SW 1271 (cell line): ENCODE measurements around the gene SNTN.
"Not testable (repeated sequence)": the region's sequence is repeated elsewhere in the genome, so short reads cannot be mapped to it uniquely, and the experiment has no call there.

Source experiments
- DNase-seq, 2 experiments: peaks; one replicate each; lab custom pipeline; 2025; lab: John Stamatoyannopoulos, UW

SNTN gene

DNA sequence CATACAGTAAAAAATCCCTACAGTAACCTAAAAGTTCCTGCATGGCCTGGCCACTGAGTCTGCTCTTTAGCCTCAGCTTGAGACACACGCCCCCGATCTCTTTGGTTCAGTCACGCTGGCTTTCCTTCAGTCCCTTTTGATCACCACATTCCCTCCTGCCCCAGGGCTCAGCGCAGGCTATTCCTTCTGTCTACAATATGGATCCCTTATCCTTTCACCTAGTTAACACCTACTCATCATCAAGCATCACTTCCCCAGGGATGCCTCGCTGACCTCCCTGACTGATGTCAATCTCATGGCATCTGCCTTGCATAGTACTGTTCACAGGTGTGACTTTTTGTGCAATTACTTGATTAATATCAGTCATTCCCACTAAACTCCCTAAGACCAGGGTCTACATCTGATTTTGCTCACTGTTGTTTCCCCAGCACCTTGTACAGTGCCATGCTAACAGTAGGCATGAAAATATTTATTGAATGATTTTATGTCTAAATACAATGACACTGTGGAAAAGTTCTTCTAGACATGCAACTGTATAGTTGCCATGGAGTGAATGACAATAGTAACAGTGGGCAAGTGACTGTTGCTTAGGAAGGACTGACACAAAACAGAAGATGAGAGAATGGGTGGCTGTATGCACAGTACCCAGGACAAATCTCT, at the start of gene SNTN:
Gene SNTN (plus strand): TSS at position 610 of the 660 bp plus-strand sequence. CDS start 13 bp downstream, at position 623.
- no peak for DNase-seq

DNA sequence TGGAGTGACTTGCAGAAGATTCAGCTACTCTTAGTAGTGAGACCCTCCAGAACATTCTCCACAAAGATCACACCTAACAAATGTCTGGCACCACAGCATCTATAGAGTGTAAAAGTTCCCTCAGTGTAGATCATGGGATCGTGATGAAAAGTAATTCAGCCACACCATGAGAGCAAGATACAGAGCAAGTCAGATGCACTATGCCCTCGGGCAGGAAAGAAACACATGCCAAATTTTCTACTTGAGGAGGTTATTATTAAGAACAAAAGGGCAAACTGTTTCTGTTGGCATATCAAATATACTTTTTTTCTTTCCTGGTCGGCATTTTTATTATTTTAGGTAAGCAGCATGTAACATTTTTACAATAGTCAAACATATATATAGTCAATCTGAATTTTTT, 44.8 kb upstream of the SNTN start:
- no peak for DNase-seq

DNA sequence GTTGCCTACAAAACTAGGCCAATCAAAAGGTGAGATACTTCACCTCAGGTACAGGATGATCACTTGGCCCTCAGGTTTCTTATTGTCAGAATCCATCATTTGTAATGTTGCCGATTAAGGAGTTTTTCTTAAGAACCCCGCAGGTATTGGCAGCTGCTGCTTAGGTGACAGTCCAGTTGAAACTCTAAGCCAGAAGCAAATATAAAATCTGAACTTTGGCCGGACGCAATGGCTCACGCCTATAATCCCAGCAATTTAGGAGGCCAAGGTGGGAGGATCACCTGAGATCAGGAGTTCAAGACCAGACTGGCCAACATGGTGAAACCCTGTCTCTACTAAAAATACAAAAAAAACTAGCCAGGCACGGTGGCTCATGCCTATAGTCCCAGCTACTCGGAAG, 43.1 kb upstream of the SNTN start:
- no peak for DNase-seq

DNA sequence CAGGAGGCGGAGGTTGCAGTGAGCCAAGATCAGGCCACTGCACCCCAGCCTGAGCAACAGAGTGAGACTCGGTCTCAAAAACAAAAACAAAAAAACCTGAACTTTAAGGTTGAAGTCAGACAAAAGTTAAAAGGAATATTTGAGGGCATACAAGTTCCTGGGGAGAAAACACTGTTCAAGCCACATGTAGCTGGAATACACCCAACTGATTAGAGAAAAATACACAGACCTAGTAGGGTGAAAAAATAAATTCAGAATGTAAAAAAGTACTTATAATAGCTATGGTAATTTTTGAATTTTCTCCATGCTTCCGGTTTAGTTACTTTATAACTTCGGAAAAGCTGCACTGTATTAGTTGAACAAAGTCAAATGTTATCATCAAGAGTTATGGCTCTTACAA, 42.6 kb upstream of the SNTN start:
- DNase-seq, result no peak

DNA sequence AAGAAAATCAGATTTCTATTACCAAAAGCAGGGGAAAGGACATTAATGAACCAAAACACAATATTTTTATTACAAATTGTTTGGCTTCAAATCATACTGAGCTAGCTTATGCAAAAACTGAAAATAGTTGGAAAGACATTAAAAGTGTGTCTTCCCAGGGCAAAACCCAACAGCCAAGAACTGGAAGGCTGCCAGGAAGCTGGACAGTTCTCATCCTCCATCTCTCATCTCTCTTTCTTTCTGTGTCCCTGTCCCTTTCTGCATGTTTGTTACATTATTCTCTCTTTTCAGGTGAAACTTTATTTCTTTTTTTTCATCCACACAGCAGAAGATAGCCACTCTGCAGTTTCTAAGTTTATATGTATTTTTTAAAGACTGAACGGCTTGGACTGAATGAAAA, 41.1 kb upstream of the SNTN start:
- no peak for DNase-seq

GRCh38 chr3:63613561-63613960, 38.9 kb upstream of the SNTN start:
- no peak for DNase-seq

DNA sequence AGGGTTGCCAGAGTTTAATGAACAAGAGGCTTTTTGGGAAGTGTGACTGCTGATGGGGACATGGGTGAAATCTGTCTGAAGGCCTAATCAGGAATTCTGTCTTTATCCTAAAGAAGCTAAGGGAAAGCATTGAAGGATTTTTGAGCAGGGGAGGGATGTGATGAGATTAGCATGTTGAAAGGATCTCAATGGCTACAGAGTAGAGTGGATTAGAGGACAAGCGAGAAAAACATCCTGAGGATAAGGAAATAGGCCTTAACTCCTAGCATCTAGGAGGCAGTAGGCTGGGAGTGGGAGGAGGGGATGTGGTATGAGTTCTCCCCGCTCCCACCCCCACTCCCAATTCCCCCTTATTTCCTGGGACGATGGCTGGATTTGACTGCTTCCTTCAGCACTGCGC, 35.1 kb upstream of the SNTN start:
- DNase-seq, result no peak

DNA sequence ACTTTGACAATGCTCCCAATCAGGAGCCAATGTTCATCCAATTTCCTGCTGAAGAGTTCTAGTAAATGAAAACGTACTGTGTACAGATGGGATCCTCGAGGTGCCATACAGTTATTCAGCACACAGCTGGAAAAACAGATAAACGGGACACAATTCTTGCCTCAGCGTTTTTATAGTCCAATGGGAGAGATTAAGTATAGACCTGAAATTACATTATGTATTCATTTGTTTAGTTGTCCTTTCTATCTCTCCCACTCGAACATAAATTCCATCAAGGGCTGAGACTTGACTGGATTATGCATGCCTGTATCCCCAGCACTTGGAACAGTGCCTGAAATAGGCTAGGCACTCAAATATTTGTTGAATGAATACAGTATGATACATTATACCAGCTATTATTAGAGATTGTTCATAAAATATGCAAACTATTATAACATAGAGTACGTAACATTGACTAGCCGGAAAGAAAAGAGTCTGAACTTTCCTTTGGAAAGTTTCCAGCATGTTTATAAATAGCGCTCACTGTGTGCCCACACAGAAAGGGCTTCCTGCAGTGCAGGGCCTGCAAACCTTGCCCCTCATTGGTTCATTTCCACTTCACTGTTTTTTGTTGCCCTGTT, 27.4 kb upstream of the SNTN start:
- no peak for DNase-seq

GRCh38 chr3:63631670-63632069, 20.8 kb upstream of the SNTN start:
- no peak for DNase-seq

DNA sequence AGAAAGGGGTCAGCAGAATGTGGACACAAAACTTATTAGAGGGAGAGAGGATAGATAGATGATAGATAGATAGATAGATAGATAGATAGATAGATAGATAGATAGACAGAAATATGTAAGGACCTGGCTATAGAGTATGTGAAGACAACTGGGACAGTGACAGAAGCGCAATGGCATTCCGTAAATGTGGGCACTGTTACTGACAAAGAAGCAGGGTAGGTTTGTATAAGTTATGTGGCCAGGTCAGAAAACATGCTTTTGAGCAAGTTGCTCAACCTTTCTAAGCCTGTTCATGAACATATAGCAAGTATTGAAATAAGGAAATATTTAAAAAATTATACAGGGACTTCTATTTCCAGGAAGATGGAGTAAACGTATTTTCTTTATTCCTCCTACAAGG, 17.3 kb upstream of the SNTN start:
- no peak for DNase-seq

DNA sequence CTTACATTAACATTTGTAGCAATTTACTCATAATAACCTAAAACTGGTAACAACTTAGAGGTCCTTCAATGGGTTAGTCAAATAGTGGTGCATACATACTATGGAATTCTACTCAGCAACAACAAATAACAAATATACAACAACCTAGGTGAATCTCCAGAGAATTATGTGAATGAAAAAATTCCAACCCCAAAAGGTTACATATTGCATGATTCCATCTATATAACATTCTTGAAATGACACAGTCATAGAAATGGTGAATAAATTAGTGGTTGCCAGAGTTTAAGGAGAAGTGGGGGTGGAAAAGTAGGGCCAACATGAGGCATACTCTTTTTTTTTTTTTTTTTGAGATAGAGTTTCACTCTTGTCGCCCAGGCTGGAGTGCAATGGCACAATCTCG, 12.7 kb upstream of the SNTN start:
- DNase-seq, result no peak

- no peak for DNase-seq
Observed at GRCh38 chr3:63642488-63642887, 10.0 kb upstream of the SNTN start.

- no peak for DNase-seq
Observed at GRCh38 chr3:63644212-63644797, 8.2 kb upstream of the SNTN start.

GRCh38 chr3:63644928-63645781, 7.3 kb upstream of the SNTN start:
- DNase-seq, result not testable (repeated sequence)

- no peak for DNase-seq
Observed at GRCh38 chr3:63654211-63654610, 1.7 kb downstream of the SNTN start.

DNA sequence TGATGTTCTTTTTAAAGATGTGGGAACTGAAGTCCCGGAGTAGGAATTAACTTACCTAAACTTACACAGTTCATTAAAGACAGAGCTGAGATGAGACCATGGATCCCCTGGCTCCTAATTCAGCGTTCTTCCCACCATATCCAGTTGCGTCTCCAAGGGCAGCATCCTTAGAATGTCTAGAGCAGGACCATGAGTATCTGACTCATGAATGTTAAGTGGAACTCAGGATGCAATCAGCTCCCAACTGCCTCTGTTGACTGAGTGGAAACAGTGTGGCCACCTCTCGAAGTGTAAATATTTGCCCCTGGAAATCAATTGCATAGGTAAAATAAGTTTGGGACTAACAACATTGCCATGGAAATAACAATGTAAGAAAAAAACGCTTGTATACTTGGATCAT, 2.5 kb downstream of the SNTN start:
- DNase-seq, result no peak

DNA sequence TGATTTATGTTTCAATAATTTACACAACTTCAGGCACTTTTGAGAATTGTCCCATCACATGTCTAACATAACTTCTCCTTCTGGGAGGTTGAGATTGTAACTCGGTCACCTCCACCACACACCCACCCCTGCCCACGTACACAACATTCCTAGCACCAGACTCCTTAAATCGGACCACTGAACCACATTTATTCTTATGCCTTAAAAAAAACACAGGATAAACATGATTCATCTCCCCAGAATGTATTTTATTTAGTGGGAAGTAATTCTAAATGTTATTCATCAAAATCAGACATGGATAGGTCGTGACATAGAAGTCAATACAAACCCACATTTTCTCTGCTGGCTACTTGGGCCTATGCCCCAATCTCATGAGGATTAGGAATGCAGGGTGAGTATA, 3.0 kb downstream of the SNTN start:
- no peak for DNase-seq

- DNase-seq, result no peak
Observed at GRCh38 chr3:63656786-63657185, 4.3 kb downstream of the SNTN start.

GRCh38 chr3:63661242-63661641, 8.8 kb downstream of the SNTN start:
- DNase-seq, result no peak

- no peak for DNase-seq
Observed at GRCh38 chr3:63662011-63662410, 9.5 kb downstream of the SNTN start.

- DNase-seq, result no peak
Observed at GRCh38 chr3:63662500-63662899, 10.0 kb downstream of the SNTN start.

DNA sequence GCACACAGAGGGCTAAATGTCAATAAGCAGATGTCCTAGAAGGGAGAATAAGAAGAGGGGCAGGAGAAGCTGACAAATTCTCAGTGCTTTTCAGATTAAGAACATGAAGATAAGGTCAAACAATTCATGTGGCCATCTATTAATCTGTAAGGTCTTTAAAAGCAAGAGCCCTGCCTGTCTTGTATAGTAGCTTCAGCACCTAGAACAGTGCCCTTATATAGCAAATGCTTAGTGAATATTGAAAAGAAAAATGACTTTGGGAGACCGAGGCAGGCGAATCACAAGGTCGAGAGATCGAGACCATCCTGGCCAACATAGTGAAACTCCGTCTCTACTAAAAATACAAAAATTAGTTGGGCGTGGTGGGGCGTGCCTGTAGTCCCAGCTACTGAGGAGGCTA, 18.1 kb downstream of the SNTN start:
- no peak for DNase-seq

DNA sequence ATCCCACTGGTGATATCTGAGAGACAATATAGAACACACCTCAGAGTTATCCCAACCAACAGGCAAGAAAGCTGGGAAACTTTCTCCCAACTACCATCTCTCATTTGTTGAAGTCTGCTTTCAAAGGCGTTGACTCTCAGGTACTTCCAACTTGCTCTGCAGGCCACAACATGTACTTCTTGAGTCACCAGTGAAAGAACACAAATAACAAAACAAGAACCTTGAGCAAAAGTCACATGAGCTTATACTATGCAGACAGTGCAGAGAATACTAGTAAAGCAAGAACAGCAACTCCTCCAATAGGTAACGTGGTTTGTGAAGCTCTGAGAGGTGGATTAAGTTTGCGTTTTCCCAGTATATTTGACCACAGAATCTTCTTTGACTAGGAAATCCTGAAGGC, 20.6 kb downstream of the SNTN start:
- DNase-seq, result no peak
